ENCODE data around the gene PARM1.

Gene PARM1

DNA sequence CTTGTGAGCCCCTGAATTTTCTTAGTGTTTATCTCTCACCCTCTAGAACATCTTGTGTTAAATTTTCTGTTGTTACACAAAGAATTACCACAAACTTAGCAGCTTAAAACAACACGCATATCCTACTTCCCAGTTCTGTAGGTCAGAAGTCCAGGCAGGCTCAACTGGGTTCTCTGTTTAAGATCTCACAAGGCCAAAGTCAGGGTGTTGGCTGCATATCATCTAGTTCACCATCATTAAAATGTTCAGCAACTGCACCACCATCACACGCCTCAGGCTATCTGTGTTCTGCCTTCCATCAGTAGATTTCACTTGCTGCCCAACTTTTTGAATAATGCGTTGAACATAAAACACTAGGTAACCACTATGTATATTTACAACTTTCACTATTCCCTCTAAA is 130.5 kb downstream of the PARM1 start:
- H3K79me2 ChIP-seq (ENCODE audit: control insufficient read depth, insufficient read depth, low read length, poor library complexity), result no peaks in the 10 kb centered on the region
- no peaks in the 10 kb centered on the region for H3K79me1 ChIP-seq (ENCODE audit: low read length)
- H3K9me3 ChIP-seq (ENCODE audit: insufficient read depth, low read depth, low read length), result no peaks in the 10 kb centered on the region
- H2AK5ac ChIP-seq (ENCODE audit: low read length), result no peak overlapping the region
- H3K27me3 ChIP-seq (ENCODE audit: insufficient read depth, low read length), result no peaks in the 10 kb centered on the region
- H4K91ac ChIP-seq (ENCODE audit: low read depth, low read length), result no peak overlapping the region
- WGBS (ENCODE audit: extremely low coverage, insufficient coverage, insufficient read length), result no CpG with 5 or more reads among the region's 3 CpGs
- H3K14ac ChIP-seq (ENCODE audit: low read length), result no peak overlapping the region
- H3K4me1 ChIP-seq (ENCODE audit: control insufficient read depth in 1 of 2, insufficient read depth in 2 of 2, low read length in 2 of 2), result no peaks in the 10 kb centered on the region
- no peak for DNase-seq
- H4K8ac ChIP-seq (ENCODE audit: low read depth, low read length), result no peak overlapping the region
- no peak overlapping the region for H3K23ac ChIP-seq (ENCODE audit: low read length)
- no peak overlapping the region for H3K18ac ChIP-seq (ENCODE audit: low read length)
- no peak overlapping the region for H3K27ac ChIP-seq (ENCODE audit: low read depth, low read length)
- no peaks in the 10 kb centered on the region for H3K36me3 ChIP-seq (ENCODE audit: control insufficient read depth in 1 of 2, insufficient read depth in 2 of 2, low read length in 2 of 2)
- H3K4me2 ChIP-seq (ENCODE audit: low read length), result no peak overlapping the region
- no peak overlapping the region for H2BK12ac ChIP-seq (ENCODE audit: low read length)
- H3K9ac ChIP-seq (ENCODE audit: low read length), result no peak overlapping the region
- no peak overlapping the region for H3K4ac ChIP-seq (ENCODE audit: low read depth, low read length)
- no peak overlapping the region for H2AFZ ChIP-seq (ENCODE audit: insufficient read depth, low read length, poor library complexity)
- H3K4me3 ChIP-seq (ENCODE audit: low read depth, low read length), result no peak overlapping the region
- H4K12ac ChIP-seq (ENCODE audit: low read depth, low read length), result no peak overlapping the region
- no peak overlapping the region for H2BK5ac ChIP-seq (ENCODE audit: low read depth, low read length, poor library complexity)
- H2BK120ac ChIP-seq (ENCODE audit: insufficient read depth, low read length, poor library complexity), result no peak overlapping the region

DNA sequence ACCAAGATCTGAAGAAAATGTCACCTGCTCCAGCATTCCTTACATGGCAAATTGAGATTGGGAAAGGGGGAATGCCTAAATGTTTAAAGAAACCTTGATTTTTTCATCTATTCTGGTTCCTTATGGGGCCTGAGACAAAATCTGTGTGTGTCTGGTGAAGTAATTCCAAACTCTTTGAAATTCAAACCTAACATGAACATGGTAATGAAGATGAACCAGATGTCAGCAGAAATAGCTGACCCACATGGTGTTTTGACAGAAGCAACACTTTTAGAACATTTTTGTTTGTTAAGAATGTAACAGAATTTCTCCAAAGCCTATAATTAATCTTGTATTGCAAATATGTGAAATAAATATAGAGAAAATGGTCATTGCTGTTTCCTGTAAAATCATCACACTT is 133.0 kb downstream of the PARM1 start:
- H4K8ac ChIP-seq (ENCODE audit: low read depth, low read length), result no peak overlapping the region
- H3K36me3 ChIP-seq (ENCODE audit: control insufficient read depth in 1 of 2, insufficient read depth in 2 of 2, low read length in 2 of 2), result no peaks in the 10 kb centered on the region
- no peak overlapping the region for H2BK12ac ChIP-seq (ENCODE audit: low read length)
- no peak overlapping the region for H3K9ac ChIP-seq (ENCODE audit: low read length)
- H2AFZ ChIP-seq (ENCODE audit: insufficient read depth, low read length, poor library complexity), result no peak overlapping the region
- no peak overlapping the region for H3K23ac ChIP-seq (ENCODE audit: low read length)
- DNase-seq, result no peak
- H3K4me2 ChIP-seq (ENCODE audit: low read length), result no peak overlapping the region
- no peak overlapping the region for H4K12ac ChIP-seq (ENCODE audit: low read depth, low read length)
- no peak overlapping the region for H2BK120ac ChIP-seq (ENCODE audit: insufficient read depth, low read length, poor library complexity)
- no peak overlapping the region for H3K18ac ChIP-seq (ENCODE audit: low read length)
- no peak overlapping the region for H2AK5ac ChIP-seq (ENCODE audit: low read length)
- H2BK5ac ChIP-seq (ENCODE audit: low read depth, low read length, poor library complexity), result no peak overlapping the region
- H3K4me1 ChIP-seq (ENCODE audit: control insufficient read depth in 1 of 2, insufficient read depth in 2 of 2, low read length in 2 of 2), result no peaks in the 10 kb centered on the region
- no peaks in the 10 kb centered on the region for H3K79me1 ChIP-seq (ENCODE audit: low read length)
- H3K4ac ChIP-seq (ENCODE audit: low read depth, low read length), result no peak overlapping the region
- H3K14ac ChIP-seq (ENCODE audit: low read length), result no peak overlapping the region
- H3K27ac ChIP-seq (ENCODE audit: low read depth, low read length), result no peak overlapping the region
- H3K4me3 ChIP-seq (ENCODE audit: low read depth, low read length), result no peak overlapping the region
- H3K9me3 ChIP-seq (ENCODE audit: insufficient read depth, low read depth, low read length), result no peaks in the 10 kb centered on the region
- H4K91ac ChIP-seq (ENCODE audit: low read depth, low read length), result no peak overlapping the region
- H3K79me2 ChIP-seq (ENCODE audit: control insufficient read depth, insufficient read depth, low read length, poor library complexity), result no peaks in the 10 kb centered on the region
- H3K27me3 ChIP-seq (ENCODE audit: insufficient read depth, low read length), result no peaks in the 10 kb centered on the region

DNA sequence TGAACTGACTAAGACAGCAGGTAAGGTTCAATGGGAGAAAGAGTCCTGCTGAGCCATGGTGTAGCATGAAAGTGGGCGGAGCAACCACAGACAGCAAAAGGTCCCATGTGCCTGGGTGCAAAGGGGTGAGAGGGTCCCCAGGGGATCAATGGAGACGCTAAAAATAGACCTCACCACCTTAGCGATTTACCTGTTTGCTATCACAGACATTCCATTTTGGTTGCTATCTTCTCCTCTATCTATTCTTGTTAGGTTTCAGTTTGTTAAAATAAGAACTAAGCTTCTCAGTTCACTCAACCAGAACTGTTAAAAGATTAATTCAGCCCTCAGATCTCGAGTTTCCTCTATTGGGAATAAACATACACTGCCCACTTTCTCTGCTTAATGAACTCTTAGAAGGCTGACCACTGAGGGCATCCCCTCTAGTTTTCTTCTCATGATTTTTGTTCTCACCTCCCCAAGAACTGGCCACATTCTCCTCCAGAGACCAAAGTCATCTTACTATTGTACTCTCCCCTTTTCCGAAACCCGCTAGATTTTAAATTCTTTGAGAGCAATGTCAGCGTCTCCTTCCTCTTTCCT is 136.7 kb downstream of the PARM1 start:
- no CpG with 5 or more reads among the region's 7 CpGs for WGBS (ENCODE audit: extremely low coverage, insufficient coverage, insufficient read length)
- H2BK5ac ChIP-seq (ENCODE audit: low read depth, low read length, poor library complexity), result no peak overlapping the region
- no peak for DNase-seq
- H2AFZ ChIP-seq (ENCODE audit: insufficient read depth, low read length, poor library complexity), result no peak overlapping the region
- no peaks in the 10 kb centered on the region for H3K36me3 ChIP-seq (ENCODE audit: control insufficient read depth in 1 of 2, insufficient read depth in 2 of 2, low read length in 2 of 2)
- no peak overlapping the region for H2BK12ac ChIP-seq (ENCODE audit: low read length)
- no peak overlapping the region for H3K4me3 ChIP-seq (ENCODE audit: low read depth, low read length)
- no peak overlapping the region for H3K18ac ChIP-seq (ENCODE audit: low read length)
- no peaks in the 10 kb centered on the region for H3K9me3 ChIP-seq (ENCODE audit: insufficient read depth, low read depth, low read length)
- no peak overlapping the region for H3K27ac ChIP-seq (ENCODE audit: low read depth, low read length)
- H4K91ac ChIP-seq (ENCODE audit: low read depth, low read length), result no peak overlapping the region
- H3K79me1 ChIP-seq (ENCODE audit: low read length), result no peaks in the 10 kb centered on the region
- H3K9ac ChIP-seq (ENCODE audit: low read length), result no peak overlapping the region
- H4K12ac ChIP-seq (ENCODE audit: low read depth, low read length), result no peak overlapping the region
- no peak overlapping the region for H3K4me2 ChIP-seq (ENCODE audit: low read length)
- H3K4ac ChIP-seq (ENCODE audit: low read depth, low read length), result no peak overlapping the region
- no peaks in the 10 kb centered on the region for H3K79me2 ChIP-seq (ENCODE audit: control insufficient read depth, insufficient read depth, low read length, poor library complexity)
- H3K4me1 ChIP-seq (ENCODE audit: control insufficient read depth in 1 of 2, insufficient read depth in 2 of 2, low read length in 2 of 2), result no peaks in the 10 kb centered on the region
- no peak overlapping the region for H3K23ac ChIP-seq (ENCODE audit: low read length)
- no peak overlapping the region for H2AK5ac ChIP-seq (ENCODE audit: low read length)
- no peak overlapping the region for H2BK120ac ChIP-seq (ENCODE audit: insufficient read depth, low read length, poor library complexity)
- H3K27me3 ChIP-seq (ENCODE audit: insufficient read depth, low read length), result no peaks in the 10 kb centered on the region
- no peak overlapping the region for H3K14ac ChIP-seq (ENCODE audit: low read length)
- H4K8ac ChIP-seq (ENCODE audit: low read depth, low read length), result no peak overlapping the region

DNA sequence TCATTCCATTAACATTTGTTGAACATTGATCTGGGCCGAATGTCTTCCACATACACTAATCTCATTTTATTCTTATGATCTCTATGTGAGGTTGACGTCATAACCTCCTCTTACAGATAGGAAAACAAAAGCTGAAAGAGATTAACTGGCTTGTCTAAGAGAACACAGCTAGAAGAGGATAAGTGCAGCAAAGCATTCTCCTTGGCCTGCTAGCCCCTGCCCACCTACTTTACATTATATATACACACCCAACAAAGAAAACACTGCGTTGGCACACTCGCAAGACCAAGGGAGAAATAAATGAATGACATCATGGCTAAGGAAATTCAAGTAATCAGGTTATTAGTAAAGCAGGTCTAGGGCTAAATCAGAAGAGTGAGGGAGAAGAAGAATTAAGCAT is 138.4 kb downstream of the PARM1 start:
- H4K8ac ChIP-seq (ENCODE audit: low read depth, low read length), result no peak overlapping the region
- no peak overlapping the region for H3K18ac ChIP-seq (ENCODE audit: low read length)
- no peak overlapping the region for H2BK5ac ChIP-seq (ENCODE audit: low read depth, low read length, poor library complexity)
- H3K23ac ChIP-seq (ENCODE audit: low read length), result no peak overlapping the region
- H4K91ac ChIP-seq (ENCODE audit: low read depth, low read length), result no peak overlapping the region
- no peak overlapping the region for H3K4me2 ChIP-seq (ENCODE audit: low read length)
- no peaks in the 10 kb centered on the region for H3K9me3 ChIP-seq (ENCODE audit: insufficient read depth, low read depth, low read length)
- no peaks in the 10 kb centered on the region for H3K4me1 ChIP-seq (ENCODE audit: control insufficient read depth in 1 of 2, insufficient read depth in 2 of 2, low read length in 2 of 2)
- no peak overlapping the region for H3K4ac ChIP-seq (ENCODE audit: low read depth, low read length)
- H2BK12ac ChIP-seq (ENCODE audit: low read length), result no peak overlapping the region
- no peak for DNase-seq
- no peak overlapping the region for H3K4me3 ChIP-seq (ENCODE audit: low read depth, low read length)
- no peak overlapping the region for H3K14ac ChIP-seq (ENCODE audit: low read length)
- no peaks in the 10 kb centered on the region for H3K36me3 ChIP-seq (ENCODE audit: control insufficient read depth in 1 of 2, insufficient read depth in 2 of 2, low read length in 2 of 2)
- H2AK5ac ChIP-seq (ENCODE audit: low read length), result no peak overlapping the region
- no peak overlapping the region for H3K9ac ChIP-seq (ENCODE audit: low read length)
- H3K79me2 ChIP-seq (ENCODE audit: control insufficient read depth, insufficient read depth, low read length, poor library complexity), result no peaks in the 10 kb centered on the region
- H2AFZ ChIP-seq (ENCODE audit: insufficient read depth, low read length, poor library complexity), result no peak overlapping the region
- H3K27me3 ChIP-seq (ENCODE audit: insufficient read depth, low read length), result no peaks in the 10 kb centered on the region
- no peak overlapping the region for H3K27ac ChIP-seq (ENCODE audit: low read depth, low read length)
- WGBS (ENCODE audit: extremely low coverage, insufficient coverage, insufficient read length), result no CpG with 5 or more reads among the region's 4 CpGs
- no peaks in the 10 kb centered on the region for H3K79me1 ChIP-seq (ENCODE audit: low read length)
- no peak overlapping the region for H2BK120ac ChIP-seq (ENCODE audit: insufficient read depth, low read length, poor library complexity)
- no peak overlapping the region for H4K12ac ChIP-seq (ENCODE audit: low read depth, low read length)
